H9 (cell line): Measurements from ENCODE around the gene DOCK10. TPM values are rescaled to one million over a fixed set of nuclear protein-coding genes. Genes with fewer than 3 reads are reported as not detected.
A peak's percentile ranks its signal among the peaks of the same experiment; 100 is the strongest.

ENCODE experiments used
- DNase-seq: peaks from one replicate; pipeline ENCODE4 v3.0.0-alpha.2; 2017
- H2AFZ ChIP-seq: one replicate; pipeline ENCODE4 v1.6.1; 2013; ENCODE audit warnings: mild to moderate bottlenecking, low read length, control low read depth, moderate library complexity
- H2AK5ac ChIP-seq: 2 replicates; pipeline ENCODE4 v1.6.1; 2013; ENCODE audit warnings: low read length, control low read depth, mixed read lengths; ENCODE audit not compliant: insufficient read length
- H2BK120ac ChIP-seq: one replicate; pipeline ENCODE4 v1.6.1; 2013; ENCODE audit warnings: low read depth, mild to moderate bottlenecking, low read length, control low read depth, inconsistent platforms; ENCODE audit not compliant: poor library complexity, severe bottlenecking
- H2BK12ac ChIP-seq: 2 replicates; pipeline ENCODE4 v1.6.1; 2013; ENCODE audit warnings: low read length, control low read depth, mixed read lengths, low read depth; ENCODE audit not compliant: insufficient read length
- H2BK15ac ChIP-seq: 2 replicates; pipeline ENCODE4 v1.6.1; 2013; ENCODE audit warnings: low read depth, low read length, control low read depth
- H2BK20ac ChIP-seq: one replicate; pipeline ENCODE4 v1.6.1; 2013; ENCODE audit warnings: low read depth, mild to moderate bottlenecking, low read length, control low read depth, inconsistent platforms; ENCODE audit not compliant: poor library complexity, severe bottlenecking
- H2BK5ac ChIP-seq: 2 replicates; pipeline ENCODE4 v1.6.1; 2013; ENCODE audit warnings: low read length, control low read depth, mixed read lengths; ENCODE audit not compliant: insufficient read length
- H3K14ac ChIP-seq: 2 replicates; pipeline ENCODE4 v1.6.1; 2013; ENCODE audit warnings: low read length, control low read depth; ENCODE audit not compliant: insufficient read depth
- H3K18ac ChIP-seq: 2 replicates; pipeline ENCODE4 v1.6.1; 2013; ENCODE audit warnings: low read depth, mild to moderate bottlenecking, mixed read lengths, low read length, control low read depth; ENCODE audit not compliant: insufficient read length
- H3K23ac ChIP-seq: 2 replicates; pipeline ENCODE4 v1.6.1; 2013; ENCODE audit warnings: low read length, control low read depth, mixed read lengths, low read depth; ENCODE audit not compliant: insufficient read length
- H3K23me2 ChIP-seq: 2 replicates; pipeline ENCODE4 v1.6.1; 2013; ENCODE audit warnings: low read depth, mild to moderate bottlenecking, mixed read lengths, low read length, control low read depth; ENCODE audit not compliant: insufficient read length, poor library complexity, severe bottlenecking
- H3K27ac ChIP-seq: 2 replicates; pipeline ENCODE4 v1.5.1; 2013; ENCODE audit warnings: low read length, control low read depth, mixed read lengths, low read depth; ENCODE audit not compliant: insufficient read length
- H3K27me3 ChIP-seq: 2 replicates; pipeline ENCODE4 v1.6.1; 2013; ENCODE audit warnings: low read length, control low read depth, inconsistent platforms; ENCODE audit not compliant: insufficient read depth
- H3K4ac ChIP-seq: 2 replicates; pipeline ENCODE4 v1.6.1; 2013; ENCODE audit warnings: low read depth, mild to moderate bottlenecking, control low read depth, inconsistent platforms, low read length, moderate library complexity
- H3K4me1 ChIP-seq: 2 replicates; pipeline ENCODE4 v1.6.1; 2013; ENCODE audit warnings: low read length, control low read depth, inconsistent platforms; ENCODE audit not compliant: insufficient read depth
- H3K4me2 ChIP-seq: 2 replicates; pipeline ENCODE4 v1.6.1; 2013; ENCODE audit warnings: low read length, control low read depth, mixed read lengths; ENCODE audit not compliant: insufficient read length, insufficient read depth
- H3K56ac ChIP-seq: 2 replicates; pipeline ENCODE4 v1.6.1; 2013; ENCODE audit warnings: low read depth, mild to moderate bottlenecking, mixed read lengths, low read length, control low read depth; ENCODE audit not compliant: insufficient read length
- H3K79me1 ChIP-seq: 2 replicates; pipeline ENCODE4 v1.6.1; 2013; ENCODE audit warnings: low read depth, mild to moderate bottlenecking, moderate library complexity, low read length, control low read depth, inconsistent platforms; ENCODE audit not compliant: insufficient read depth, poor library complexity, severe bottlenecking
- H3K79me2 ChIP-seq: 2 replicates; pipeline ENCODE4 v1.6.1; 2013; ENCODE audit warnings: low read length, control low read depth, inconsistent platforms; ENCODE audit not compliant: insufficient read depth
- H3K9ac ChIP-seq: 2 replicates; pipeline ENCODE4 v1.6.1; 2013; ENCODE audit warnings: low read length, control low read depth, mixed read lengths; ENCODE audit not compliant: insufficient read length; ENCODE audit errors: extremely low read depth
- H3K9me3 ChIP-seq: one replicate; pipeline ENCODE4 v1.6.1; 2013; ENCODE audit warnings: low read depth, low read length, inconsistent platforms; ENCODE audit not compliant: control insufficient read depth
- H3T11ph ChIP-seq: one replicate; pipeline ENCODE4 v1.6.1; 2013; ENCODE audit warnings: mild to moderate bottlenecking, low read length, control low read depth, inconsistent platforms
- H4K20me1 ChIP-seq: one replicate; pipeline ENCODE4 v1.6.1; 2013; ENCODE audit not compliant: control insufficient read depth, insufficient read length, insufficient read depth
- H4K5ac ChIP-seq: 2 replicates; pipeline ENCODE4 v1.6.1; 2013; ENCODE audit warnings: low read depth, mild to moderate bottlenecking, mixed read lengths, low read length, control low read depth; ENCODE audit not compliant: insufficient read length
- H4K8ac ChIP-seq: replicated peaks from 2 replicates; pipeline ENCODE4 v1.6.1; 2013; ENCODE audit warnings: low read length, control low read depth, mixed read lengths, low read depth; ENCODE audit not compliant: insufficient read length
- H4K91ac ChIP-seq: 2 replicates; pipeline ENCODE4 v1.6.1; 2013; ENCODE audit warnings: low read depth, mild to moderate bottlenecking, moderate library complexity, mixed read lengths, low read length, control low read depth; ENCODE audit not compliant: insufficient read length
- H3K27ac Mint-ChIP-seq, 3 experiments: 2 replicates in 2 of 3; 3 replicates in 1 of 3; pipeline ENCODE4 v1.8.0; 2020 to 2021; ENCODE audit warnings: mixed read lengths in 3 of 3, mild to moderate bottlenecking in 1 of 3, moderate library complexity in 1 of 3
- H3K27me3 Mint-ChIP-seq: 2 replicates; pipeline ENCODE4 v1.8.0; 2021; ENCODE audit warnings: low read depth, mild to moderate bottlenecking, moderate library complexity, mixed read lengths
- H3K36me3 Mint-ChIP-seq, 3 experiments: 2 replicates in 2 of 3; 3 replicates in 1 of 3; pipeline ENCODE4 v1.8.0; 2020 to 2021; ENCODE audit warnings: low read depth in 3 of 3, mixed read lengths in 3 of 3; ENCODE audit not compliant: insufficient read depth in 1 of 3
- H3K4me1 Mint-ChIP-seq, 2 experiments: 2 replicates each; pipeline ENCODE4 v1.8.0; 2020; ENCODE audit warnings: mixed read lengths in 2 of 2
- H3K4me3 Mint-ChIP-seq, 2 experiments: 2 replicates in 1 of 2; 3 replicates in 1 of 2; pipeline ENCODE4 v1.8.0; 2020 to 2021; ENCODE audit warnings: mild to moderate bottlenecking in 2 of 2, mixed read lengths in 2 of 2, moderate library complexity in 1 of 2
- H3K9me3 Mint-ChIP-seq, 2 experiments: 2 replicates in 1 of 2; 3 replicates in 1 of 2; pipeline ENCODE4 v1.8.0; 2020; ENCODE audit warnings: mild to moderate bottlenecking in 2 of 2, mixed read lengths in 2 of 2, moderate library complexity in 1 of 2
- CTCF ChIP-seq: fragments of 200-600 bp; sonication (generic); conservative IDR thresholded peaks from 3 replicates; pipeline ENCODE4 v1.8.0; 2021; ENCODE audit warnings: antibody characterized with exemption, mild to moderate bottlenecking
- WGBS: extraction: QIAGEN DNeasy Blood & Tissue Kit; methylation state at CpG from one replicate; pipeline ENCODE4 v1.1.7; 2013; ENCODE audit warnings: missing lambda C conversion rate, low lambda C conversion rate, mixed read lengths; ENCODE audit not compliant: insufficient read length; ENCODE audit errors: extremely low coverage; 5-methylcytosine and 5-hydroxymethylcytosine counted together
- total RNA-seq: library from RNA; stranded (reverse); gene quantifications from 2 replicates; pipeline ENCODE4 v1.2.1, GENCODE V29; 2021

Gene DOCK10
- total RNA-seq, 1 experiment from 2014 or later = 0.79 TPM

DNA sequence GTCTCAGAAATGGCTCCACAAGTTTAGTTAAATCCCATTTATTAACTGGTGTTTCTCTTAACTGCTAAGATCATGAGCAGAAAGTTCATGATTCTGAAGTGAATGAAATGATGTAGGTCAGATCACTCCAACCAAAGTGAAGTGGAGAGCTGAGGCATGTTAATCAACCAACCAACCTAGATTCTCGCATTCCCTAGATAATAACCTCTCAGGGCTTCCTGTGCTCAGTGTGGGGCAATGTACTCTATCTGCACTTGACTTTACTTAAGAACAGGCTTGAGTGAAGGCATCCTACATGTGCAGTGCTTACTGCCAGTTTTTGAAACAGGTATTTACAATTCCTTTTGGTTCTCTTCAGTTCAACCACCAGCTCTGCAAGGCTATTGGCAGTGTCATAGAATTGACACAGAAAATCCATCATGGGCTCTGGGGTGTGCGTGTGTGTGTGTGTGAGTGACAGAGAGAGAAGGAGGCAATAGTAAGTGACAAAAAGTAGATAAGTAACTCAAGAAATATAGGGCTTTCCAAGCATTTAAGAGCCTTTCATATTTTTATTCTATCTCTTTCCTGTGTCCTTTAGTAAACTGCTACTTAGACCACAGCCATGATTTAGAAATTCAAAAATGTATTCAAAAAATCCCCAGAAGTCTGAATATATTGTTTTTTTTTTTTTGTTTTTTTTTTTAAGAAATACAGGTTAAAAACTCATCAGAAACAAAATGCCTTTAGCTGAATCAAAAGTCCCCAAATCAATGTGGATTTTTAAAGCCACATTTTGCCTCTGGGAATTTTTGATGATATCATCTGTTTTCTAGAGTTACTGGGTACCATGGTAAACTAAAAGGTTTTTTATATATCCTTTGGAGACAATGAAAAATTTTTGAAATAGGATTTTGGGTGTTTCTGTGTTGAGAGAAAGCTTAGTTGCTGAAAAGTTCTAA is 28.6 kb downstream of the DOCK10 start:
- Histone ChIP-seq H2BK15ac (no peak overlapping the region), H3K9ac (no peak overlapping the region), H3K9me3 (no peaks in the 10 kb centered on the region), H3K23me2 (no peaks in the 10 kb centered on the region), H4K91ac (no peak overlapping the region), H3K18ac (no peak overlapping the region), H3K4me1 (no peaks in the 10 kb centered on the region), H3K27ac (no peak overlapping the region), H3K4me2 (no peak overlapping the region), H2BK5ac (no peak overlapping the region), H4K5ac (no peak overlapping the region), H3K23ac (no peak overlapping the region), H3T11ph (no peak overlapping the region), H2BK20ac (no peak overlapping the region), H3K4ac (no peak overlapping the region), H2BK120ac (no peak overlapping the region), H3K27me3 (no peaks in the 10 kb centered on the region), H4K20me1 (no peaks in the 10 kb centered on the region), H3K79me2 (no peaks in the 10 kb centered on the region), H2AFZ (no peak overlapping the region), H3K14ac (no peak overlapping the region), H3K79me1 (no peaks in the 10 kb centered on the region), H2BK12ac (no peak overlapping the region), H3K56ac (no peak overlapping the region), H4K8ac (no peak overlapping the region), H2AK5ac (no peak overlapping the region)
- DNase-seq = no peak
- Mint-ChIP-seq H3K9me3 (no peaks in the 10 kb centered on the region), H3K4me1 (peaks cover 13 to 18% of the 10 kb centered on the region in 2 experiments), H3K27me3 (no peaks in the 10 kb centered on the region), H3K36me3 (no peaks in the 10 kb centered on the region), H3K27ac (peak overlapping the region in 1 of 3 experiments; percentile 7; a peak in 1 of 7 replicates), H3K4me3 (no peak overlapping the region)
- no peak for TF ChIP-seq CTCF
- no CpG with 5 or more reads among the region's 2 CpGs for WGBS
